ENCODE data around the gene NFS1.

DNA sequence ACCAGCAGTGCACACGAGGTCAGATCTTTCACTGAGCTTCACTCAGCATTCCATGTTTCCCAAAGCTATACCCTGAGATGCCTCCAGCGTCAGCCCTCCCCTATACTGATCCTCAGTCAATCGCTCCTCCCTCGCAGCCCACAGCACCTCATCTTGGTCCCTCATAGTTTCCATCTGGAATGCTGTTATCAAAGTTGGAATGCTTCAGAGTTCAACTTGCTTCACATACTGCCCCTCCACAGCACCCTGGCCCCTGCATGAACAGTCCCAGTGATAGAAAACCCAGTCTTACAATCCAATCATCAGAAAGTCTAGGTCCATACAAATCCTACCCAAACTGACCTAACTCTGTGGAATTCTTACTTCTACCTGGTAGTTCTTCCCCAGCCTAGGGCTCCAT, 63.5 kb downstream of the NFS1 start:
- TF ChIP-seq GABPA (IDR thresholded peaks at IDR 0.05; ENCODE audit: low read depth), result no peak
- TF ChIP-seq, protein P1, sequence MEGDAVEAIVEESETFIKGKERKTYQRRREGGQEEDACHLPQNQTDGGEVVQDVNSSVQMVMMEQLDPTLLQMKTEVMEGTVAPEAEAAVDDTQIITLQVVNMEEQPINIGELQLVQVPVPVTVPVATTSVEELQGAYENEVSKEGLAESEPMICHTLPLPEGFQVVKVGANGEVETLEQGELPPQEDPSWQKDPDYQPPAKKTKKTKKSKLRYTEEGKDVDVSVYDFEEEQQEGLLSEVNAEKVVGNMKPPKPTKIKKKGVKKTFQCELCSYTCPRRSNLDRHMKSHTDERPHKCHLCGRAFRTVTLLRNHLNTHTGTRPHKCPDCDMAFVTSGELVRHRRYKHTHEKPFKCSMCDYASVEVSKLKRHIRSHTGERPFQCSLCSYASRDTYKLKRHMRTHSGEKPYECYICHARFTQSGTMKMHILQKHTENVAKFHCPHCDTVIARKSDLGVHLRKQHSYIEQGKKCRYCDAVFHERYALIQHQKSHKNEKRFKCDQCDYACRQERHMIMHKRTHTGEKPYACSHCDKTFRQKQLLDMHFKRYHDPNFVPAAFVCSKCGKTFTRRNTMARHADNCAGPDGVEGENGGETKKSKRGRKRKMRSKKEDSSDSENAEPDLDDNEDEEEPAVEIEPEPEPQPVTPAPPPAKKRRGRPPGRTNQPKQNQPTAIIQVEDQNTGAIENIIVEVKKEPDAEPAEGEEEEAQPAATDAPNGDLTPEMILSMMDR (IDR thresholded peaks at IDR 0.05; ENCODE audit: insufficient read depth, low read length), result no peak

Measured in HL-60 (cell line).